Liver (tissue), 3 donors: ENCODE results near the gene HNRNPCL1.

Source experiments
- ATF3 ChIP-seq: IDR thresholded peaks from 2 replicates; pipeline ENCODE4 v1.6.1; 2016; ENCODE audit warnings: antibody characterized with exemption
- CTCF ChIP-seq: fragments of 150-350 bp; IDR thresholded peaks from 2 replicates; pipeline ENCODE4 v1.5.1; 2017; ENCODE audit warnings: improper control_type of control experiment, low read depth, low read length; ENCODE audit not compliant: missing input control
- FOXA1 ChIP-seq: IDR thresholded peaks from 2 replicates; pipeline ENCODE4 v1.6.1; 2016; ENCODE audit warnings: antibody characterized with exemption
- RAD21 ChIP-seq, 2 donors: IDR thresholded peaks; 2 replicates each; pipeline ENCODE4 v1.6.1; 2016; ENCODE audit warnings: antibody characterized with exemption in 2 of 2, mild to moderate bottlenecking in 2 of 2
- SP1 ChIP-seq: IDR thresholded peaks from 2 replicates; pipeline ENCODE4 v1.6.1; 2018; ENCODE audit warnings: antibody characterized with exemption, mild to moderate bottlenecking
- TAF1 ChIP-seq: conservative IDR thresholded peaks from 2 replicates; pipeline ENCODE4 v1.6.1; 2016; ENCODE audit warnings: antibody characterized with exemption, mild to moderate bottlenecking
- donor health status: healthy.
- donor health status: healthy.

GRCh38 chr1:12851779-12852178 lies 3.3 kb upstream of the HNRNPCL1 start:
- no peak for TF ChIP-seq CTCF
- no peak for TF ChIP-seq TAF1
- no peak for TF ChIP-seq SP1
- no peak for TF ChIP-seq FOXA1
- no peak for TF ChIP-seq RAD21 (IDR thresholded peaks at IDR 0.05)
- no peak for TF ChIP-seq ATF3
